Measurements from ENCODE around the gene CRTC3.
"Not testable (repeated sequence)": the region's sequence is repeated elsewhere in the genome, so short reads cannot be mapped to it uniquely, and the experiment has no call there.

CRTC3 gene

DNA sequence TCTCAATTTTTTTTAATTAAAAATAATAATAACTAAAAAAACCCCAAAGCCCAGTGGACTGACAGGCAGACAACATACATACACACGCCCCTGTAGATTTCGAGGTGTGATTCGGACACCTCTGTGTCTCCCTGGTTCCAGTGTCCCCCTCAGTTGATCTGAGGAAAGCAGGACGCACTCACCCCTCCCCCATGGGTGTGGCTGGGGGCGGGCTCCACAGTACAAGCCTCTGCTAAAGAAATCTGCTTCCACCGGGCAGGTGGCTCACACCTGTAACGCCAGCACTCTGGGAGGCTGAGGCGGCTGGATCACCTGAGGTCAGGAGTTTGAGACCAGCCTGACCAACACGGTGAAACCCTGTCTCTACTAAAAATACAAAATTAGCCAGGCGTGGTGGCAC is 153.6 kb downstream of the CRTC3 start:
- no peak for DNase-seq

DNA sequence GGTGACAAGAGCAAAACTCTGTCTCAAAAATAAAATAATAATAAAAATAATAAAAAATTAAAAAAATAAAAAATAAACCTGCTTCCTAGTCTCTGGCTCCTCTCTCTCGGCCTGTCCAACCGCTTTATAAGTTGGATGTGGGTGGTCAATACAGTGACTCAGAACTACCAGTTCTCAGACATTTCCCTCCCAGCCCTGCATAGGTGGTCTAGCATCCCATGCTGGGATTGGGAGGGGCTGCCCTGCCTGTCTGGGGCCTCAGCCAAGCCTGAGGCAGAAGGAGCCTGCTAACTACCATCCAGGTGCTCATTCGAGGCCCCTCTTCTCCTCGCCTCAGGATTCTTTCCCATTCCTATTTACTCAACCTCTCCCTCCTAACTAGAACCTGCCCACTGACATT is 154.2 kb downstream of the CRTC3 start:
- no peak for DNase-seq

DNA sequence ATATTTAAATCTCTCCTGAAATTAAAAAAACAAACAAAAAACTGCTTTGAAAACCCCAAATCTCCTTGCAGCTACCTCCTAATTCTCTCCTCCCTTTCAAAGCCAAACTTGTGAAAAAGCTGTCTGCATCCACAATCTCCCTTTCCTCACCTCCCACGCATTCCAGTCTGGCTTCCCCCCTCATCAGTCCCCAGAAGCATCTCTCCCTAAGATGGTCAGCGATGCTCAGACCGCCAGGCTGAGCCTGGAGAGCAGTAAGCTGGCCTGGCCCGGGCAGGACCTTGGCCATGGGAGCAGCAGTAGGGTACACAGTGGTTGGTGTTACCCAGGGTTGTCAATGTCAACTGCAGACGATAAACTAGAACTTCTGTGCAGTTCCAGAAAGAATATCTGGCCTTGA is 154.6 kb downstream of the CRTC3 start:
- no peak for DNase-seq

DNA sequence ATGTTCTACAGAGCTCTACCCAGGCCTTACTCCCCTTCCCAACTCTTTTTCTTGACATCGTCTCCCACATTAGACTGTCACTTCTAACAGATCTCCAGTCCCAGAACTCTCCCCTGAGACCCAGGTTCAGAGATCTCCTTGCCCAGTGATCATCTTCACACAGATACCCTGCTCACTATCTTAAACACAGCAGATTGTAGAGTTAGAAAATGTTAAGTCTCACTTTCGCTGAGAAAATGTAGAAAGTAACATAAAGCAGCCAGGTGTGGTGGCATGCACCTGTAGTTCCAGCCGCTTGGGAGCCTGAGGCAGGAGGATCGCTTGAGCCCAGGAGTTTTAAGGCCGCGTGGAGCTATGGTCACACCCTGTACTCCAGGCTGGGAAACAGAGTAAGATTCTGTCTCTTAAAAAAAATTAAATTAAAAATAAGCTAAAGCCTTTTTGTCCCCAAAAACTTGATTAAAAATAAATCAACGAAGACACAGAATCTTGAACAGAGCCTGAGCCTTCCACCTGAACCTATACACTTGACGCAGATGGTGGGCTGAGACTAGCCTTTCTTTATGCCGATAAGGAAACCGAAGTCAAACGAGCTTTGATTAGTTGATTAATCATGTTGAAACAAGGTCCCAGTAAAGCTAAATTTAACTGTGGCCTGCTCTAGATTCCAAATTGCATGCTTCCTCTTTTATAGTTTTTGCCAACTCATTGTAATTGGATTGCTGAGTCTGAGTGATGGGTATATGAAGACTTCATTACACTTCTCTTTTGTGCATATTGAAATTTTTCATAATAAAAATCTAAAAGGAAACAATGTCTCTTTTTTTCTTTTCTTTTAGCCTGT is 156.1 kb downstream of the CRTC3 start:
- no peak for DNase-seq

DNA sequence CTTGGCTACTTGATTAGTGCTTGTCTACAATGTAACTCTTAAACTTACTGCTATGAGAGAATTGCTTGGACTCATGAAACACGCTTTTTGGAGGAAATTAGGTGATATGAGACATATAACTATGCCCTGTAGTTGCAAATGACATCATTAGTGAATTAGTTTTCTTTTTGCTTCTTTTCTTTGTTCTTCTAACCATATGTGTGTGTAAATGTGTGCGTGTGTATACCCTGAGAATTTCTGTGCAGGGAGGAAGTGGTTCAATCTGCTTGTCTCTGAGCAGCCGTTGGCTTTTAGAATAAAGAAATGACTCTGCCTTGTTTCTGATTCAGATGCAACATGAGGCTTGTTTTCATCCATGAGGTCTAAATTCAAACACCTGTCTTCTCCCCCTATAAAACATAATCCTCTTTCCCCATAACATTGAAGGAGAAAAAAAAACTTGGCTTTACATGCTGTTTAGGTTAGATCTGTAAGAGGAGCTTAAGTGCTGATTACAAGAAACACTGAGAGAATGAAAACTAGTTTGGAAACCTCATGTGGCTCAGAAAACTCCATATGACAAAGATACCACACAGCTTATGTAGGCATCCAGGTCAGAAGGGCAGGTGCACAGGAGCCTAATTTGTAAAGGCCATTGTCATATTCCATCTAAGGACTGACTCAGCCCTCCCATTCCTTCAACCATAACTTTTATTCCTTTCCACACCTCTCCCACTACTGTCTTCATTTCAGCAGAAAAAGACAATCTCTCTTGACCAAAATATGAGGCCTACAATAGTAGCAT is 156.9 kb downstream of the CRTC3 start:
- DNase-seq = no peak

DNA sequence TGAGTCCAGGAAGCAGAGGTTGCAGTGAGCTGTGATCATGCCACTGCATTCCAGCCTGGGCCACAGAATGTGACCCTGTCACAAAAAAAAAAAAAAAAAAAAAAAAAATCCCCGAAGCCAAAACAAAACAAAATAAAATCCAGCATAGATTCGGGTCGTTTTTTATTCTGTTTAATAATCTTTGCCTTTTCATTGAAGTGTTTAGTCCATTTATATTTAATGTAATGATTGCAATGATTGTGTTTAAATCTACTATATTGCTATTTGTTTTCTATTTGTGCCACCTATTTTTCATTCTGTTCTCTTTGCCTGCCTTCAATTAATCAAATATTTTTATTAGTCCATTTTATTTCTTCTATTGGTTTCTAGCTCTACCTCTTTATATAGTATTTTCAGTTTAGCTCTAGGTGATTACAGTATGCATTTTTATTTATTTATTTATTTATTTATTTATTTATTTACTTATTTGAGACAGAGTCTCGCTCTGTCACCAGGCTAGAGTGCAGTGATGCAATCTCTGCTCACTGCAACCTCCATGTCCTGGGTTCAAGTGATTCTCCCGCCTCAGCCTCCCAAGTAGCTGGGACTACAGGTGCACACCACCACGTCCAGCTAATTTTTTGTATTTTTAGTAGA is 159.7 kb downstream of the CRTC3 start:
- DNase-seq = not testable (repeated sequence)

DNA sequence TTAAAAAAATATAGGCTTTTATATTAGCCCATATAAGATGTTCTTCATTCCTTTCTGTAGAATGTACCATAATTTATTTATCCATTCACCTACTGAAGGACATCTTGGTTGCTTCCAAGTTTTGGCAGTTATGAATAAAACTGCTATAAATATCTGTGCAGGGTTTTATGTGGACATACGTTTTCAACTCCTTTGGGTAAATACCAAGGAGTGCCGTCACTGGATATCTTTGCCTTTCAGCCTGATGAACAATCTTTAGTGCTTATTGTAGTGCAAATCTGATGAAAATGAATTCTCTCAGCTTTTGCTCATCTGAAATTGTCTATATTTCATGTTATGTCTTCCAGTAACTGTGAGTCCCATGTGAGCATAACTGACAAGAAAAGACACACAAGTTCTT is 160.9 kb downstream of the CRTC3 start:
- no peak for DNase-seq

DNA sequence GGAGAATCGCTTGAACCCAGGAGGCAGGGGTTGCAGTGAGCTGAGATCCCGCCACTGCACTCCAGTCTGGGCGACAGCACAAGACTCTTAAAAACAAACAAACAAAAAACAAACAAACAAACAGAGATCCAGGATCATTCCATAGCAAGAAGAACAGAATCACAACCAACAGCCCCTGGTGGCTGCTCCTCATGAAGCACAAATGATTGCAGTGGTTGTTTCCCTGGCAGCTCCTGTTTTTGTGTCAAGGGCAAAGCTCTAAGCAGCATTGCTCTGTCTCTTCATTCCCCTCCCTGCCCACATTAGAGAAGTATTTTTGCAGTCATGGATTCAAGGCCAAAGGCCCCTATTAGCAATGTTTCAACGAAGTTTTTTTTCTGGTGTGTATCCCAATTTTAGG is 161.6 kb downstream of the CRTC3 start:
- no peak for DNase-seq

DNA sequence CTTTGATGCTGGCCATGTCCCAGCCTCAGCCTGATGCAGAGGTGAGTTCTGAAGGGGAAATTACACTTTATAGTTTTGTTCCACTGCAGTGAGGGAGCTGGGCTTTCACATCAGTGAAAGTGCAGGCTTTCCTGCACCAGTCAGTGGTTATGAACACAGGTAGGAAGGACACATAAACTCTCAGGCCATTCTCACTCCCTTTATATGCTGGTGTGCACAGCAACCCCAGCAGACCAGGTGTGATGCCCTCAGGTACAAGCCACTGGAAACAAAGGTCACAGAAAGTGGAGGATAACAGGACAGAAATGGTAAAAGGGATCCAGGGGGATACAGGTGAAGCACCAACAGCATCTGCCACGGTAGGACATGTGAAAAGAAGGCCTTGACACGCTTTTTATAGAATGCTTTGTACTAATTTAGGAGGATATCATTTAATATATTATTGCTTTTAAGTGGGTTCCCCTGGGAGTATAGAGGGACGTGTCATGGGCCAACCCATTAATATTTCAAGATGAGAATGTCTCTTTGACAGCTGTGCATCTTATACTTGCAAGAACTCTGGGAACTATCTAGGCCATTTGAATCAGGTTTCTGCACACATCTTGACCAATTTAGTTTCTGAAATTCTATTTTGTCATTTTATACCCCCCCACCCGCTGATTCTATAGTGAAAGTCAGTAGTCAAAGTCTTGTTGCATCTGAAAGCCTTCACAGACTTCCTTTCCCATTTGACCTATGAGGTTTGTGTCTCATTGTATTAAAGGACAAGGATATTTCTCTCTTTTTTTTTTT is 162.5 kb downstream of the CRTC3 start:
- no peak for DNase-seq
